ENCODE results near the gene LCE1E.

Gene LCE1E

GRCh38 chr1:152795686-152796085 is 9.6 kb downstream of the LCE1E start:
- H3K79me2 ChIP-seq (ENCODE audit: insufficient read depth, low read length) = no peaks in the 10 kb centered on the region
- no peaks in the 10 kb centered on the region for H3K9me3 ChIP-seq (ENCODE audit: insufficient read depth, low read length, severe bottlenecking)
- H3K4me2 ChIP-seq (ENCODE audit: insufficient read depth, low read length) = no peak overlapping the region
- no peaks in the 10 kb centered on the region for H4K20me1 ChIP-seq (ENCODE audit: insufficient read depth, low read length)
- no peak overlapping the region for H3K9ac ChIP-seq (ENCODE audit: low read depth, low read length)
- DNase-seq (no peak), ATAC-seq (ENCODE audit: insufficient read depth, low read depth) (no peak)
- H3K27ac ChIP-seq (ENCODE audit: low read length) = no peak overlapping the region
- H3K27me3 ChIP-seq (ENCODE audit: insufficient read depth, low read length, poor library complexity) = no peaks in the 10 kb centered on the region
- no peak overlapping the region for H3K4me3 ChIP-seq (ENCODE audit: low read depth in 1 of 2, low read length in 2 of 2)
- H2AFZ ChIP-seq (ENCODE audit: low read depth, low read length) = no peak overlapping the region
- TF ChIP-seq EZH2 (IDR thresholded peaks at IDR 0.05; ENCODE audit: borderline replicate concordance, low read depth, low read length, severe bottlenecking) = no peak
- TF ChIP-seq, protein P1, sequence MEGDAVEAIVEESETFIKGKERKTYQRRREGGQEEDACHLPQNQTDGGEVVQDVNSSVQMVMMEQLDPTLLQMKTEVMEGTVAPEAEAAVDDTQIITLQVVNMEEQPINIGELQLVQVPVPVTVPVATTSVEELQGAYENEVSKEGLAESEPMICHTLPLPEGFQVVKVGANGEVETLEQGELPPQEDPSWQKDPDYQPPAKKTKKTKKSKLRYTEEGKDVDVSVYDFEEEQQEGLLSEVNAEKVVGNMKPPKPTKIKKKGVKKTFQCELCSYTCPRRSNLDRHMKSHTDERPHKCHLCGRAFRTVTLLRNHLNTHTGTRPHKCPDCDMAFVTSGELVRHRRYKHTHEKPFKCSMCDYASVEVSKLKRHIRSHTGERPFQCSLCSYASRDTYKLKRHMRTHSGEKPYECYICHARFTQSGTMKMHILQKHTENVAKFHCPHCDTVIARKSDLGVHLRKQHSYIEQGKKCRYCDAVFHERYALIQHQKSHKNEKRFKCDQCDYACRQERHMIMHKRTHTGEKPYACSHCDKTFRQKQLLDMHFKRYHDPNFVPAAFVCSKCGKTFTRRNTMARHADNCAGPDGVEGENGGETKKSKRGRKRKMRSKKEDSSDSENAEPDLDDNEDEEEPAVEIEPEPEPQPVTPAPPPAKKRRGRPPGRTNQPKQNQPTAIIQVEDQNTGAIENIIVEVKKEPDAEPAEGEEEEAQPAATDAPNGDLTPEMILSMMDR (IDR thresholded peaks at IDR 0.05; ENCODE audit: borderline replicate concordance, extremely low read depth, low read length, poor library complexity, severe bottlenecking) = no peak
- H3K36me3 ChIP-seq (ENCODE audit: insufficient read depth, low read length) = no peaks in the 10 kb centered on the region
- no peaks in the 10 kb centered on the region for H3K4me1 ChIP-seq (ENCODE audit: insufficient read depth, low read length)

DNA sequence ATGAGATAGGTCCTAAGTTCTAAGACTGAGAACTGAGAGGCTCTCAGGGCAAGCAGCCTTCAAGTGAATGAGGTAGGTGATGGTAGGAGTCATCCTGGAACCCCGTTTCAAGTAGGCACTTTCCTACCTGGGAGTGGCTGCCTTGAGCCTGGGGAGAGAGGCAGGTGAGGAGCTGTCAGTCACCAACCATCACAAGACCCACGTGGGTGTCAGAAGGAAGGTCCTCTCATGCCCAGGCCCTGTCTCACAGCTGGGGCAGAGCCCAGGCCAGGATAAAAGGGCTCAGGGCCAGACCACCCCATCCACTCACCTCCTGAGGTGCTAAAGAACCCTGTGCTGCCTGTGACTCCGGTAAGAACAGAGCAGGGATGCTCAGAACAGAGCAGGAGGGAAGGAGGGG is 10.4 kb downstream of the LCE1E start, which contains the start of gene LCE1D:
LCE1D (plus strand) TSS at position 301 of the 400 bp plus-strand sequence. CDS start 1,074 bp downstream, outside the sequence.
- peaks cover 2% of the 10 kb centered on the region for H3K27me3 ChIP-seq (ENCODE audit: insufficient read depth, low read length, poor library complexity)
- no peak within 1 kb of the TSS for H3K4me3 ChIP-seq (ENCODE audit: low read depth in 1 of 2, low read length in 2 of 2)
- no peak for TF ChIP-seq EZH2 (IDR thresholded peaks at IDR 0.05; ENCODE audit: borderline replicate concordance, low read depth, low read length, severe bottlenecking)
- TF ChIP-seq, protein P1 (IDR thresholded peaks at IDR 0.05; ENCODE audit: borderline replicate concordance, extremely low read depth, low read length, poor library complexity, severe bottlenecking) = no peak
- H3K4me1 ChIP-seq (ENCODE audit: insufficient read depth, low read length) = no peaks in the 10 kb centered on the region
- H3K79me2 ChIP-seq (ENCODE audit: insufficient read depth, low read length) = no peaks in the 10 kb centered on the region
- H2AFZ ChIP-seq (ENCODE audit: low read depth, low read length) = no peak within 1 kb of the TSS
- H3K4me2 ChIP-seq (ENCODE audit: insufficient read depth, low read length) = no peak within 1 kb of the TSS
- no peak within 1 kb of the TSS for H3K27ac ChIP-seq (ENCODE audit: low read length)
- ATAC-seq (ENCODE audit: insufficient read depth, low read depth) = no peak
- H4K20me1 ChIP-seq (ENCODE audit: insufficient read depth, low read length) = no peaks in the 10 kb centered on the region
- no peak within 1 kb of the TSS for H3K9ac ChIP-seq (ENCODE audit: low read depth, low read length)
- no peaks in the 10 kb centered on the region for H3K36me3 ChIP-seq (ENCODE audit: insufficient read depth, low read length)
- DNase-seq = no peak
- no peaks in the 10 kb centered on the region for H3K9me3 ChIP-seq (ENCODE audit: insufficient read depth, low read length, severe bottlenecking)

- no peaks in the 10 kb centered on the region for H3K79me2 ChIP-seq (ENCODE audit: insufficient read depth, low read length)
- DNase-seq (no peak), ATAC-seq (ENCODE audit: insufficient read depth, low read depth) (no peak)
- 0 out of 2 replicates have a peak, but pooled peaks cover under 1% of the 10 kb centered on the region for H4K20me1 ChIP-seq (ENCODE audit: insufficient read depth, low read length)
- no peak overlapping the region for H2AFZ ChIP-seq (ENCODE audit: low read depth, low read length)
- no peak overlapping the region for H3K4me2 ChIP-seq (ENCODE audit: insufficient read depth, low read length)
- H3K36me3 ChIP-seq (ENCODE audit: insufficient read depth, low read length) = no peaks in the 10 kb centered on the region
- no peaks in the 10 kb centered on the region for H3K9me3 ChIP-seq (ENCODE audit: insufficient read depth, low read length, severe bottlenecking)
- H3K27me3 ChIP-seq (ENCODE audit: insufficient read depth, low read length, poor library complexity) = peaks cover 10% of the 10 kb centered on the region
- no peak overlapping the region for H3K9ac ChIP-seq (ENCODE audit: low read depth, low read length)
- H3K27ac ChIP-seq (ENCODE audit: low read length) = no peak overlapping the region
- no peak overlapping the region for H3K4me3 ChIP-seq (ENCODE audit: low read depth in 1 of 2, low read length in 2 of 2)
- H3K4me1 ChIP-seq (ENCODE audit: insufficient read depth, low read length) = no peaks in the 10 kb centered on the region
- TF ChIP-seq, protein P1 (IDR thresholded peaks at IDR 0.05; ENCODE audit: borderline replicate concordance, extremely low read depth, low read length, poor library complexity, severe bottlenecking) = no peak
- TF ChIP-seq EZH2 (IDR thresholded peaks at IDR 0.05; ENCODE audit: borderline replicate concordance, low read depth, low read length, severe bottlenecking) = no peak
These were observed 15.3 kb downstream of the LCE1E start for GRCh38 chr1:152801333-152801732.

GRCh38 chr1:152806576-152806975 is 20.5 kb downstream of the LCE1E start, which contains the start of gene LCE1C:
LCE1C (minus strand) TSS chr1:152806651; CDS start chr1:152805478, 1,173 bp downstream.
- ATAC-seq (ENCODE audit: insufficient read depth, low read depth) (no peak), DNase-seq (no peak)
- TF ChIP-seq EZH2 (IDR thresholded peaks at IDR 0.05; ENCODE audit: borderline replicate concordance, low read depth, low read length, severe bottlenecking) = no peak
- TF ChIP-seq, protein P1 (IDR thresholded peaks at IDR 0.05; ENCODE audit: borderline replicate concordance, extremely low read depth, low read length, poor library complexity, severe bottlenecking) = no peak
- Histone ChIP-seq H3K9ac (ENCODE audit: low read depth, low read length) (no peak within 1 kb of the TSS), H3K79me2 (ENCODE audit: insufficient read depth, low read length) (no peaks in the 10 kb centered on the region), H3K36me3 (ENCODE audit: insufficient read depth, low read length) (no peaks in the 10 kb centered on the region), H3K9me3 (ENCODE audit: insufficient read depth, low read length, severe bottlenecking) (no peaks in the 10 kb centered on the region), H2AFZ (ENCODE audit: low read depth, low read length) (no peak within 1 kb of the TSS), H3K4me3 (ENCODE audit: low read depth in 1 of 2, low read length in 2 of 2) (no peak within 1 kb of the TSS), H3K27ac (ENCODE audit: low read length) (no peak within 1 kb of the TSS), H3K4me1 (ENCODE audit: insufficient read depth, low read length) (no peaks in the 10 kb centered on the region), H3K4me2 (ENCODE audit: insufficient read depth, low read length) (no peak within 1 kb of the TSS), H4K20me1 (ENCODE audit: insufficient read depth, low read length) (peaks cover 3% of the 10 kb centered on the region; the same call in 1 of the 2 replicates), H3K27me3 (ENCODE audit: insufficient read depth, low read length, poor library complexity) (peaks cover 6% of the 10 kb centered on the region)
